Putamen (tissue), 1 donor: ENCODE measurements around the gene PLEKHA5.
"Not testable (repeated sequence)": the region's sequence is repeated elsewhere in the genome, so short reads cannot be mapped to it uniquely, and the experiment has no call there.

Experiments
- DNase-seq: peaks from one replicate; pipeline ENCODE4 v3.0.0-alpha.2; 2016; ENCODE audit warnings: low spot score

Gene PLEKHA5

DNA sequence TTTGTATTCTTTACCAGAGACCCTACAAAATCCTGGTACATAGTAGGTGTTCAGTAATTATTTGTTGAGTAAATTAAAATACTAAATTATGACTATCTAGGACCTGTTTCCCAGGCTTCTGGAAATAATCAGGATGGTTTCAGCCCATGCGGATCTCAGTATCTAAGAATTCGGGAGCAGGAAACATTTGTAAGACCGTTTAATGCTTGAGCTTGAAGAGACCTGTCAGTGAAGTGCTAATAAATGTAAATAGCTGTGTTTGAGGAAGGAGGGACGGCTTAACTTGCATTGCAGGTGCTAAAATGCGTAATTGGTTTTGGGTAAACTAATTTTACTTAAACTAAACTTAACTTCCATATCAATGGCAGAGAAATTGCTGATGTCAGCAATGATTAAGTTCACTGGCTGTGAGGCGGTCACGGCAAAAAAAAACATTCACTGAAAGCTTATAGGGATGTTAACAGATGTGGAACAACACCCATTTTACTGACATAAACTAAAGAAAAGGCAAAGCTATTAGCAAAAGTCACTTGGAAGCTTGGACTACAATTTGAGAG lies 281.2 kb downstream of the PLEKHA5 start:
- DNase-seq, result no peak

GRCh38 chr12:19411234-19412204 lies 282.0 kb downstream of the PLEKHA5 start:
- no peak for DNase-seq

DNA sequence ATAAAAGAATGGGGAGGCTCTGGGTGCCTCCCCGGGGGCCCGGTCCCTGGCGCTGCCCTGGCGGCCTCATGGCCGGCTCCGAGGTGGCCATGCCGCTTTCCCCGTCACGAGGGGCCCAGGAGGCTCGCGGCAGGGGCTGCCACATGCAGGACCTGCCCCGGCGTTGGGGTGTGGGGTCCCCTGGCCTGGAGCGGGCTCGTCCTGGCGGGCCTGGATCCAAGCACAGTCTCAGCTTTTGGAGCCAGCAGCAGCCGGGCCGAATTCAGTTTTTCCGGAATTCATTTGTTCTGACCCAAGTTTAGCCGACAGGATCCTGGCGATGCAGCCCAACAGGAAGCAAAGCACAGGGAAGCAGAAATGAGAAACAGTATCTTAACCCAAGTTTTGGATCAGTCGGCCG lies 283.3 kb downstream of the PLEKHA5 start:
- no peak for DNase-seq

- not testable (repeated sequence) for DNase-seq
Measured at GRCh38 chr12:19413582-19413981, 284.0 kb downstream of the PLEKHA5 start.

DNA sequence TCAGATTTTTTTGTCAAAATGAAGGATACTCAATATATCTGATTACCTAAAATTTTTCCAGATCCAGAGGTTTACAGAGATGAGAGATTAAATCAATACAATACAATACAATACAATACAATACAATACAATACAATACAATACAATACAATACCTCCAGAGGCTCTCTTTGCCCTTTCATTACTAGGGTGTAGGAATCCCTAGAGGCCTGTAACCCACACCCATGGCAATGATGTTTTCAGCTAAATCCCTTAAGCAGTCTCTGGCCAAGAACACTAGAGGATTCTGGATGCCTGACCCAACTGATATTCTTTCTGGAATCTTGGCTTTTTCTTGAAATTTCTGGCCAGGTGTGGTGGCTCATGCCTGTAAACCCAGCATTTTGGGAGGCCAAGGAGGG lies 286.0 kb downstream of the PLEKHA5 start:
- no peak for DNase-seq

GRCh38 chr12:19419086-19419485 lies 289.6 kb downstream of the PLEKHA5 start:
- DNase-seq, result no peak

- no peak for DNase-seq
Measured at GRCh38 chr12:19421503-19422282, 292.2 kb downstream of the PLEKHA5 start.

GRCh38 chr12:19423166-19423930 lies 293.8 kb downstream of the PLEKHA5 start:
- DNase-seq, result no peak
